GM19452 (cell line): ENCODE measurements around the gene ATXN7L2.

Experiments used
- ATAC-seq: cut with Tn5 transposase; IDR thresholded peaks from one replicate; pipeline ENCODE4 v1.9.1; 2021; ENCODE audit not compliant: unreplicated experiment

The ATXN7L2 gene

GRCh38 chr1:109495738-109496137 lies 12.0 kb downstream of the ATXN7L2 start:
- ATAC-seq, result no peak

DNA sequence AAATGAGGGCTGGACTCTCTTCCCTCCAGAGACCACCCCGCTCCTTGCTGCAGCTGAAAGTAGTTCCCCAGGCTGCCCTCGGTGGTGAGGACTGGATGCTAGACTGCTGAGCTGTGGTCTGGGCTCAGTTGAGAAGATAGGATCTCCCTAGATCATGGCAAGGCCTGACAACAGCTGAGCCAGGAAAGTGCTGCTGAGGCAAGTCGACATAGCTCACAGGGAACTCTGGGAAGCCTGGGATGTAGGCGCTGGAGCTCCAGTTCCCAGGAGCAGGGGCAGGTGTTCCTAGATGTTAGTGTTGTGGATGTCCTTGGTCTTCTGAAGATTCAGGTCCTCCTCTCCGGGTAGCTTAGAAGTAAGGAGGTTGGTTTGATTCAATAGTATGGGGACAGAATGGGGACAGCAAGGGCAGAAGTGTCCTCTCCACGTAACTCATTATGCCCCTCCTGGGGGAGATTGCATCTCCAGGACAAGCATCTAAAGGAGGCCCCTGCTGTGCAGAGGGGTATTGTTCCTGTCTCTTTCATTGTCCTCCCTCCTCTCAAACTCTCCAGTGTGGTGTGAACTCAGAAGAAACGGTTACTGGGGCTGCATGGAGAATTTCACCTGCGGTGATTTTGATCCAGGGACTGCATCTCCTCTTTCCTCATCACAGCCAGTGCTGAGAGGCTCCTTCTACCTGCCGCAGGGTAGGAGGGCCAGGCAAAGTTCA lies 13.9 kb downstream of the ATXN7L2 start:
- ATAC-seq, result no peak

DNA sequence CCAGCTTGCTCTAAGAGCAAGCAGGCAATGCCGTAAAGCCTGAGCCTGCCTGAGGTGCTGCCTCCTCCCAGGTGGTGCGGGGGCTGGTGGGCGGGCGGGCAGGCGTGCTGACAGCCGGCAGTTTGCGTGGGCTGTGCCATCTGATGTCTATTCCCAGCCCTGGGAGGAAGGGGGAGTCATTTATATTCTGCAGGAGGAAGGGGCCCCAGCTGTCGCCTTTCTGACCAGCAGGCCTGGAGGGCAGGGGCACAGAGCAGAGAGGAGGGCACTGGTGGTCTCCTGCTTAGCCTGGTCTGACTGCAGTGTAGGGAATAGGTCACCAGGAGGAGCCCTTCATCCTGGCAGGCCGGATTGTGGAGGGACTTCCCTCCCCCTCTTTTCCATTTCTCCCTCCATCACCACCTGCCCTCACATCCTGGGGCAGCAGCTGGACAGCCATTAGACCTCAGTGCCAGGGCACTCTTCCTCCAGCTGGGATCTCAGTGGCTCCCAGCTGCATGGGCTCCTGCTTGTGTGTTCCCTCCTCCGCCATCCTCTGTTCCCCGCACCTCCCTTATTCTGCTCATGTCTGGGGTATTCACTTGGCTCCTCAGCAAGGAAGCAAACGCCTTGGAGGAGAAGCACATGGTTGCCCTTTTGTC lies 14.6 kb downstream of the ATXN7L2 start:
- no peak for ATAC-seq

GRCh38 chr1:109499081-109499480 lies 15.4 kb downstream of the ATXN7L2 start:
- no peak for ATAC-seq

DNA sequence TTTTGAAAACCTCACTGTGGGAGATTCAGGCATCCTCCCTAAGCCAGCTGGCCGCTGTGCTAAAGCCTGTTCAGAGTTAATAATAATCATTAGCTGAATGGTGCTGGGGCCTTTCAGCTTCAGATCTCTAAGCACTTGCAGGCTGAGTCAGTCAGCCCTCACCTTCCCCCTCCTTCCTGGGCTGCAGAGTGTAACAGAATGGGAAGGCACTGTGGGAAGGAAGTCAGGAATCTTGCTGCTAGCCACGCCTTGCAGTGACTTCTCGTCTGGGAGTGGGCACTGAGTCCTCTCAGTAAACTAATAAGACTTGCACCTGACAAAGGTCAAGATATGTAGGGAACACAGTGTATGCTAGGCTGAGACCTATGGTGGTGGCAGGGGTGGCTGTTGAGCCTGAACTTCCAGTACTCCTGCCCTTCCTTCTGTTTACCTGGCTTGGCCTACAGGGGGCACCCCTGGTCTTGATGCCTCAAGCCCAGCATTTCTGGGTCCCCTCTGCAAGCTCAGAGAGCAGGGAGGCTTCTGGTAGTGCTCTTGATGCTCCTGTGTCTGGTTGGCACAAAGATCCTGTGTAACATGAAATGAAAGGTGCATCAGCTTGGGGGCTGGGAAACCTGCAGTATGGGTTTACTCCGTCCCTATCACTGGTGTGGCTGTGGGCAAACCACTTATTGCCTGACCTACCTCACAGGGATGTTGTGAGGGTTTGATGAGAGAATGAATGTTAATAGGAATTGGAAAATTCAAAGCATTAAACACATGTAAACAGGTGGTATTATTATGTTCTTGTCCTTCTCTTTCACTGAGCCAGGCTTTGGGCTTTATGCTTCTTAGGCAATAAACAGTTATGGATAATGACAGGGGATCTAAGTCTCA lies 16.2 kb downstream of the ATXN7L2 start:
- no peak for ATAC-seq

- ATAC-seq, result no peak
These were observed 17.3 kb downstream of the ATXN7L2 start for GRCh38 chr1:109500941-109501381.

DNA sequence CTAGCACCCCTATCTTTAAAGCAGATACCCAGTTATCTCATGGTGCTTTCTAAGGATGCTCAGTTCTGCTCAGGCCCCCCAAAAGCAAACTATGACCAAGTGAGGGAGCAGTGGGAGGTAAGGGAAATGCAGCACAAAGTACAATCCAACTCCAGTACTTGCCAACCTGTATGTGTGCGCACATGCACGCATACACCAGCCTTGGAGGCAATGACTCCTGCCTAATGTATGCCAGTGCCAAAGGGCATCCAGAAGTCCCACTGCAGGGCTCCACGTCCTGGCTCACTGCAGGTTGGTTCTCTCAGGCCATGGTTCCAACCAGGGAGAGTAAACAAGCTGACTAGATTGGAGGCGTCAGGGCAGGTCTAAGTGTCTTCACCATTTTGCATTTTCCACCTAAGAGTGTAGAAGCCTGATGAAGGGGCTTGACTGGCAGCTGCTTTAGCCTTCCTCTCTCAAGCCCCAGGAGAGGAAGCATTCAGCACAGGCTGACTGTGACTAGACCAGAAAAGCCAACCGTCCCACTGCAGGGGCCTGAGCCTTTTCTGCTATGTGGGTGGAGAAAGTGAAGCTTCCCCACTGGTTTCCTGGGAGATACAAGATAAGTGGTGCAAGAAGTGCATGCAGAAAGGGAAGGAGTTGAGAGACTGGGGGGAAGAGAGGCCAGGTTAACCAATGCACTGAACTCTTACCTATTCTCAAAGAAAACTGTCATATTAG lies 18.1 kb downstream of the ATXN7L2 start:
- ATAC-seq, result no peak

DNA sequence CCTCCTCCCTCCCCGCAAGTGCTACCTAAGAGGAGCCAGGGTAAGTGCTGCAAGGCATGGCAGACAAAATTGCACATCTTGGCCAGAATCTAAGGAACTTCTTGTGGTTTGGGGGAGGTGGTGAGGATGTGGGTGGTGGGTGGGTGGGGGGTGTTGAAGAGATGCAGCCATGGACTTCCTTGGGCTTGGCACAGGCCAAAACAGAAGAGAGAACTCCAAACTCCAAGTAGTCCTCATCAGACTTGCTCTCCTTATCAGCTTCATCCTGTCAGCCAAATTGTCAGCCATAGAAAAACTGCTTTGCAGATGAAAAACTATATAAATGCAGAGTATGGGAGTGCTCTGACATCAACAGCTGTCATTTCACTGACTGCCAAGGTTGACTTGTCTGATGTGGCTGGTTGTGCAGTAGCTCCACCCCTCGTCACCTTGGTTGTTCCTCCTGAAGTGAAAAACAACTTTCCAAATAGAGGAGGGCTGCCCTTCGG lies 18.7 kb downstream of the ATXN7L2 start:
- no peak for ATAC-seq

GRCh38 chr1:109503935-109504334 lies 20.2 kb downstream of the ATXN7L2 start:
- no peak for ATAC-seq

DNA sequence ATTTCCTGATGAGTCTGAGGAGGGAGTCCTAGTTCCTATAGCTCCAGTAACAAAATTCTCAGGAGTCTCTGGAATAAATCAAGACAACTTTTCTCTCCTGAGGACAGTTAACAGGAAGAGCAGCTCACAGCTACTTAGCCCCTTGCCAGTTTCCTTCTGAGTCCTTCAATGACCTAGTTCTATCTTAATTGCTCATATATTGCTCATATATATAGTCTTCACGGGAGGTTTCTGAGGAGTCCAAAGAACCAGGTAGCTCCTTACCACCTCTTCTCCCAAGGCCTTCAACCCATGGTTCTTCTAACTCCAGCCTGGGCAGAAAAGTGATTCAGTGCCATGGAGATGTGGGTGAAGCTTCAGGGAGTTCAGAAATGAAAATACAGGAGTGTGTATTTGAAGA lies 21.3 kb downstream of the ATXN7L2 start:
- ATAC-seq, result no peak

DNA sequence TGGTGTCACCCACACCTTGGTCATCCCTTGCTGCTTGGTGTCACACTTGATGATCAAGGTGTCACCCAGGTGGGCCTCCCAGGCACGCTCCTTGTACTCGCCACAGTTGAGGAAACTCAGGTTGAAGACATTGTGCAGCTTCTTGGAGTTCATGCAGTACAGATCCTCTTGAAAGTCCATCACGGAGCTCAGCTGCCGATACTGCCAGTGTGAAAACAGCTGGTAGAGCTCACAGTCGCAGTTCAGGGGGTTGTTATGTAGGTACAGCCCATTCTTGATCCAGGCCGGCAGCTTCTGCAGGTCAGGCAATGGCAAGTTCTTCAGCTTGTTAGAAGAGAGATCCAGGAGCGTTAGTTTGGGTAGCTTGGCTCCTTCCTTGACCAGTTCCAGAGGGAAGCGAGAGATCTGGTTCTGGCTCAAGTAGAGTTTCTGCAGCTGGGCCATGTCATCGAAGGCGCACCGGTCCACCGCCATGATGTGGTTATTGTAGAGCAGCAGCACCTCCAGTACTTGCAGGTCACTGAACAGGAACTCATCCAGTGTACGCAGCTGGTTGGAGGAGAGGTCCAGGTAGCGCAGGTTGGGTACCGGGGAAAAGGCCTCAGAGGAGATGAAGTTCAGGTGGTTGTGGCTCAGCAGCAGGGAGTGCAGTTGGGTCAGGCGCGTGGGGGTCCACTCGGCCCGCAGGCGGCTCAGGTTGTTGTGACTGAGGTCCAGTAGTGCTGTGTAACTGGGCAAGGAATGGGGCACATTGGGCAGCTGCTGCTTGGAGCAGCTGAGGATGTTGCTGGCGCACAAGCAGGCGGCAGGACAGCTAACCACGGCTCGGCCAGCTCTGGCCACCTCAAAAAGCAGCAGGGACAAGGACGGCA lies 24.5 kb downstream of the ATXN7L2 start:
- ATAC-seq, result no peak

- no peak for ATAC-seq
These were observed 25.1 kb downstream of the ATXN7L2 start for GRCh38 chr1:109508873-109509175.

DNA sequence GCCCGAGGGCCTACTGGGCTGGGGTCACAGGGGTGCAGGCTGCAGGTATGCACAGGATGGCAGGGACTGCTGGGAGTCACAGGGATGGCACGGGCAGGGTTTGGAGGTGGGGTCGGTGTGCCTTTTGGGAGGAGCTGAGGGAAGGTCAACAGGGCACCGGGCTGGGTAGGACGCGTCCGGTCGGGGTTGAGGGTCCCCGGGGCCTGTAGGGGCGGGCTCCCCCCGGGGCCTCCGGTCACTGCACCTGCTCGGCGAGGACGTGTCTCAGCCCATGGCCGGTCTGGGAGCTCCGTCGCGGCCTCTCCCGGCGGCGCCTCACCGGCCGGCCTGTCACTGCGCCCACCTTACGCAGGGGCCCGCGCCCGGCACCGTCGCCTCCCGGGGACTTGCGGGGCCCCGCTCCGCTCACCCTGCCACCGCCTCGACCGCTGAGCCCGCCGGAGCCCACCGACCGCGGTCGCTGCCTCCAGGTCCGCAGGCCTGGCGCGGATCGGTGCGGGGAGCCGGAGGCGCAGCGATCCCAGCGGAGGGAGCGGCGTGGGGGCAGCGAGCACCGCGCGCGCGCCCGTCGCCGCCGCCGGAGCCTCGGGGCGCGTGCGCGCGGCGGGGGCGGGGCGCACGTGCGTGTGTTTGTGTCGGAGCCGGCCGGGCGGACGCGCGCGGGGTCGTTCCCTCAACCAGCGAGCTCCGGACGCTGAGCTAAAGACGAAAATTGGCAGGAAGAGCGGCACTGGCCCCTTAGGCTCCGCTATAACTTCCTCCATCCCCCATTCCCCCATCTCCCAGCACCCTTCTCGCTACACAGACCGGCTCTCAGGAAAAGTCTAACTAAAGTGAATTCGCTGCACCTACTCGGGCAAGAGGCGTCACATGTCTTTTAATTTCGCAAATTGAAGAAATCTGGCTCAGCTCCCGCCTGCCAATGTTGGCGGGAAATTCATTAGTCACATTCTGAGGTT lies 25.8 kb downstream of the ATXN7L2 start, which contains the start of gene AMIGO1:
Gene AMIGO1 (minus strand): TSS at position 552 of the 959 bp plus-strand sequence. CDS start 815 bp downstream, outside the sequence.
- ATAC-seq, result no peak

DNA sequence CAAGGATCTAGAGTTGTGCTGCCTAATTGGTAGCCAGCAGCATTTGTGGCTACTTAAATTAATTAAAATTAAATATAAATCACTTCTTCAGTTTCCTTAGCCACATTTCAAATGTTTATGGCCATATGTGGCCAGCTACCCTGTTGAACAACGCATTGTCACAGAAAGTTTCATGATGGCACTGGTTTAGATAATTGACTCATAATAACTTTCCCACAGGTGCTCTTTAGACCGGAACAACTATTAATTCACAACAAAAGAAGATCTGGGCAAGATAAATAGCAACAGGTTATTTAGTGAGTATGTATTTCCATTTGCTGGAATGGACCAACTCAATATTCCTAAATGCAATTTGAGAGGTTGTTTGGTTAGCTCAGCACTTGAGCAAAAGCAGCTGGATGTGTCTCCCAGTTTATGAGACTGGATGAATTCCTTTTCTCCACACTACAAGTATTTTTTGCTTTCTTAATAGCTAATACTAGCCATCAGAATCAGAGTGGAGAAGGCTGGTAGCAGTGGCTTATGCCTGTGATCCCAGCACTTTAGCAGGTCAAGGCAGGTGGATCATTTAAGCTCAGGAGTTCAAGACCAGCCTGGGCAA lies 29.5 kb downstream of the ATXN7L2 start:
- ATAC-seq, result no peak

GRCh38 chr1:109514846-109515245 lies 31.1 kb downstream of the ATXN7L2 start:
- ATAC-seq, result no peak

DNA sequence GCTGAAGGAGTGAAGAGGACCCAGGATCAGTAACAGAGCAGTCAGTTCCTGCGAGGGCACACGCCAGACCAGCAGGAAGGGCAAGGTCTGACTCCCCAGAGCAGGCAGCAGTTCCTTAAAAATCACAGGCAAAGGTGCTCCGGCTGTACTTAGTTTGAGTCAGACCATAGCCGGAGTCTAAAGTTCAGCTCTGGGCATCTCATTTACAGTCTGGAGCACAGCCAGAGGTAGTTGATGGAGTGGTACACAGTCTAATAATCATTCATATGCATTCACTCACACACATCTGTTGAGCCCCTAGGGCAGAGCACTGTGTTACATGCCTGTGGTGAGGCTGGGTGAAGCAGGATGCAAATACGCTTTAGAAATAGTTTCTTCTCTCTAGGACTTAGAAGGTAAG lies 33.2 kb downstream of the ATXN7L2 start:
- no peak for ATAC-seq

DNA sequence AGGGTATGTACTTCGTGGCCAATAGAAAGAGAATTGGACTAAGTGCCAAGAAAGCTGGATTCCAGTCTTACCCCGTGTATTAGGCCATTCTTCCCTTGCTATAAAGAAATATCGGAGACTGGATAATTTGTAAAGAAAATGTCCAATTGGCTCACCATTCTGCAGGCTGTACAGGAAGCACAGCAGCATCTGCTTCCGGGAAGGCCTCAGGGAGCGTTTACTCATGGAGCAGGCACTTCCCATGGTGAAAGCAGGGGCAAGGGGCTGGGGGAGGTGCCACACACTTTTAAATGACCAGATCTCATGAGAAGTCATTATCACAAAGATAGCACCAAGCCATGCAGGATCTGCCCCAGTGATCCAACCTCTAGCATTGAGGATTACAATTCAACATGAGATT lies 33.6 kb downstream of the ATXN7L2 start:
- no peak for ATAC-seq
